Anterior cingulate cortex (tissue), 58 donors: ENCODE data around the gene SMARCA4.

Source experiments
- DNase-seq, 58 donors: peaks; one replicate each; lab custom pipeline; 2025; lab: John Stamatoyannopoulos, UW

Gene SMARCA4

DNA sequence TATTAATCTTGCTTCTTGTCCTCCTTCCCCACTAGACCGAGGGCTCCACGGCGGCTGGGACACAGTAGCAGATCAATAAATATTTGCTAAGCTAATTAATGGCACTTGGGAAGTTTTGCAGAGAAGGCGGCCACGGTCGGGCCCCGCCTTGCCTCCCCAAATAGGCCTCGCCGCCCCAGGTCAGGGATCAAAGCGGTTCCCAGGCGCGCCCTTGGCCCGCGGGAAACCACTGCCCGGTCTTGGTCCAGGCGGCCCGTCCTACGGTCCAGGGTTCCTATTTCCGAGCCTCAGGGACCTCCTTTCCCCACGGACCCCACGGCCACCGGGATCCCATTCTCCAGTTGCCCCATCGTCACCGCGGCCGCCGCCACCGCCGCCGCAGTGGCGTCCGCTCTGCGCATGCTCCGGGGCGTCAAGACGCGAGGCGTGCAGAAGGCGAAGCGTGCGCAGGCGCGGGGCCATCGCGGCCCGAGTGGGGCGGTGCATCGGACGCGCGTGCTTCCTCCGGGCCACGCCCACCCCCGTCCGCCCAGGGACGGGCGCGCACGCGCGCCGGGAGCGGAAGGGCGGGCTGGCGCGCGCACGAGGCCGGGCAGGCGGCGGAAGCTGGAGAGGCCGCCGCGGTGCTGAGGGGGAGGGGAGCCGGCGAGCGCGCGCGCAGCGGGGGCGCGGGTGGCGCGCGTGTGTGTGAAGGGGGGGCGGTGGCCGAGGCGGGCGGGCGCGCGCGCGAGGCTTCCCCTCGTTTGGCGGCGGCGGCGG lies at the start of gene SMARCA4:
SMARCA4 (plus strand) TSS at position 717 of the 759 bp plus-strand sequence. CDS start 23,122 bp downstream, outside the sequence.
- DNase-seq = peak; percentile 51 to 98 (median 91)

DNA sequence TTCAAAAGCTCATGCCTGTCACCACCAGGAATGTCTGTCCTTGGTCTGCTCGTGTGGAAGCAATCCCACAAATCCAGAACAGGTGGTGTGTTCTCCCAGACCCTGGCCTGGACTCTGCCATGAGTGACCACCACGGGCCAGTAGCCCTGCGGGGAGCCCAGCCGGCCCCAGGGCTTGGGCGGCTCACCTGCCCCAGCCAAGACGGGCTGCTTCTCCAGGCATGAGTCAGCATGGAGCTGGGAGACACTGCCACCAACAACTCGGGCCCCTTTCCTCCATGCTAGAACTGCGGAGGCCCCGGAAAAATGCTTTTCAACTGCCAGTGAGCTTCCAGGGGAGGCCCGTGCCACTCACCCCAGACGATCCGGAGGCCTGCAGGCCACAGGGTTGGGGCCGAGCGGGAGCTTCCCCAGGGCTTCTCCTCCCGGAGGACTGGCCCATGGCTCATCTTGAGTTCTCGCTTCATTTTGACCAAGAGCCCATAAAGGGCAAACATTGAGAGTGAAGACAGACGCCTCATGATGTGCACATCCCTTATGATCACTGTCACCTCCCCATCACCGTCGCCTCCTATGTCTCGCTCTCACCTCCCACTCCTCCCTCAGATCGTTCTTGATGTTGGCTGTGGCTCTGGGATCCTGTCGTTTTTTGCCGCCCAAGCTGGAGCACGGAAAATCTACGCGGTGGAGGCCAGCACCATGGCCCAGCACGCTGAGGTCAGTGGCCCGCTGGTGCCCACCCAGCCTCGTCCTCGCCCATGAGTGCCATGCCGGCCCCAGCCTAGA lies 49.1 kb upstream of the SMARCA4 start:
- DNase-seq = no peak

DNA sequence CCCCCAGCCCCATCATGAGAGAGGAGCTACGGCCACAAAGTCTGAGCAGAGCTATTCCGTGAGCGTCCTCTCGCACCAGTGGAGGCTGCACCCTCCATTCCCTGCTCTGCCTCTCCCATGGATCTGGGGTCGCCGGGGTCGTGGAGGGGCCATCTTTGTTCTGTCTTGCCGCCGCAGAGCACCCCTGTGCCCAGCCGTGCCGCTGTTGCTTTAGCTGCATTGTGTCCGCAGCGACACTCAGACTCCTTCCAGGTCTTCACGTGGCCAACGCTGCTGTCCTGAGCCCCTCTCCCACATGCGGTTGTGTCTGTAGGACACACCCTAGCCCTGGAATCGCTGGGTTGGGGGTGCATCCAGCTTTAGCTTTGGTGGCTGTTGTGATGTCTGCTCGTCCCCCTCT lies 48.2 kb upstream of the SMARCA4 start:
- no peak for DNase-seq

DNA sequence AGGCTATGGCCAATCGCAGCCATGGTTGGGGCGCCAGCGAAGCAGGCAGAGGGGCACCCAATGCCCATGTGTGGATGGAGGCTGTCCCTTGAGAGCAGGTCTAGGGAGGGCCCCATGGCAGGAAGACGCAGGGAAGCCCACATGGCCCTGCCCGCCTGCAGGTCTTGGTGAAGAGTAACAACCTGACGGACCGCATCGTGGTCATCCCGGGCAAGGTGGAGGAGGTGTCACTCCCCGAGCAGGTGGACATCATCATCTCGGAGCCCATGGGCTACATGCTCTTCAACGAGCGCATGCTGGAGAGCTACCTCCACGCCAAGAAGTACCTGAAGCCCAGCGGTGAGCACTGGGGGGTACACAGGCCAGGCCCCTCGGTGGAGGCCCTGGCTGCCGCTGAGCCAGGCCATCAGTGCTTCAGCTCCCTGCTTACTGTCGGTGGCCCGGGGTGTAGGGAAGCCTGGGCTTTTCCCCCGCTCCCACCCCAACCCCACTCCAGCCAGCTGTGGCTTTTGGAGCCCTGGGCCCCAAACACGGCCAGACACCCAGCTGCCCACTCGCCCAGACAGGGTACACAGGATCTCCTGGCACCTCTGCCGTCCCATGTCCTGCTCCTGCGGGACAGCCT lies 47.0 kb upstream of the SMARCA4 start:
- DNase-seq = no peak

DNA sequence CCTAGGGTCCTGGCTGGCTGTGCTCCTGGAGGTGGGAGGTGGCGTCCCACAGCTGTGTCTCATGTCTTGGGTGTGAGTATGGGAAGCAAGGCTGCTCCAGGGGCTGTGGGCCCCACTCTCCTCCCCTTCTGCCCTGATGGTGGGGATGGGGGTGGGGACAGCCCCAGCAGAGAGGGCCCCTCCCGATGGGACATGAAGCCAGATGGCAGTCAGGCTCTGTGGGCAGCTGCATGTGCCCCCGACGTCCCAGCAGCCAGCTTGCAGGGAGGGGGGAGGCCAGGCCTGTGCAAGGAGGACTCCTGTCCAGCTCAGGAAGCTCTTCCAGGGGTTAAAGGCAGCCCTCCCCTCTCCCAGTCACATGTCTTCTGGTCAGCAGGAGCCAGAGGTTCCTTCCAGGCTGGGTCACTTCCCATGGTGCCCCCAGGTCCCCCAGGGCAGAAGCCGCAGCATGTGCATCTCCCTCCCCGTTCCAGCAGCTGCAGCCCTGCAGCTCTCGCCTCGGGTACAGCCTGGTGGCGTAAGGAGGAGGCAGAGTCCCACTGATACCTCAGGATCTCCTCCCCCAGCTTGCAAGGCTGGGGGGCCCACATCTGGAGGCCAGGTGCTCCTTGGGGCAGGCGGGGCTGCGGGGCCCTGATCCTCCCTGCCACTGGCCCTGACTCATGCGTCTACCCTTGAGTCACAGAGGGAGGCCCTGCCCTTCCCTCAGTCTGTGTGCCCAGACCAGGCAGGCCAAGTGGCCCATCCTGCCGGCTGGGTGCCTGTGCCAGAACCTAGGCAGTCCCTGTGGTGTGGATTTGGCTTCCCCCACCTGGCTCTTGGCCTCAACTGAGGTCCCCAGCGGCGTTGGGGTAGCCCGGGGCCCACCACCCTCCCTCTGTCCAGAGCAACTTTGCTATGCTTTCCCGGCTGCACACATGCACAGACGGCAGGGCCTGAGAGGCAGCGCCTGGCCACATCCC lies 45.4 kb upstream of the SMARCA4 start:
- no peak for DNase-seq

DNA sequence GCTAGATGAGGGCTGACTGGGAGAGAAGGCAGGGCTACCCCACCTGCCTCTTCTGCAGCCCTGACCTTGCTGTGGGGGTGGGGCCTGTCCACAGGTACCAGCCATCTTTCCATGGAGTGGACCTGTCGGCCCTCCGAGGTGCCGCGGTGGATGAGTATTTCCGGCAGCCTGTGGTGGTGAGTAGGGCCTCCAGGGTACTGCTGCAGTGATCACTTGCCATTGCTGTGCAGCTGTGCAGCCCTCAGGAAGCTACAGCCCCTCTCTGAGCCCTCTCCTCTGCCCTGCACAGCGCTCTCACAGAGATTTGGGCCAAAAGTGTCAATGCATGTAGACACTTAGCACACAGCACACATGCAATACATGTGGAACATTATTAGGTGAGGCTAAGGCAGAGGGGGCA lies 44.2 kb upstream of the SMARCA4 start:
- DNase-seq = no peak

DNA sequence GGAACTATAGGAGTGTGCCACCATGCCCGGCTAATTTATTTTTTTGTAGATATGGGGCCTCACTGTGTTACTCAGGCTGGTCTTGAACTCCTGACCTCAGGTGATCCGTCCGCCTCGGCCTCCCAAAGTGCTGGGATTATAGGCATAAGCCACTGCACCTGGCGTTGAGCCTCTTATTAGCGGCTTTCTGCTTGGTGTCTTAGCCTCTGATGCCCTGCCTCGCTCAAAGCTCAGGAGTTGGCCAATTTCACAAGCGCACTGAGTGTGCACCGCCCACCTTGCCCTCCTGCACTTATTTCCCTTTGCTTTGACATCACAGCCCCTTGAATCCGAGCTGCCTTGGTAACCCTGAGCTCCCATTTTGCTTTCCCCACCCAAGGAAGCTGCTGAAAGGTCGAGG lies 42.5 kb upstream of the SMARCA4 start:
- DNase-seq = no peak

DNA sequence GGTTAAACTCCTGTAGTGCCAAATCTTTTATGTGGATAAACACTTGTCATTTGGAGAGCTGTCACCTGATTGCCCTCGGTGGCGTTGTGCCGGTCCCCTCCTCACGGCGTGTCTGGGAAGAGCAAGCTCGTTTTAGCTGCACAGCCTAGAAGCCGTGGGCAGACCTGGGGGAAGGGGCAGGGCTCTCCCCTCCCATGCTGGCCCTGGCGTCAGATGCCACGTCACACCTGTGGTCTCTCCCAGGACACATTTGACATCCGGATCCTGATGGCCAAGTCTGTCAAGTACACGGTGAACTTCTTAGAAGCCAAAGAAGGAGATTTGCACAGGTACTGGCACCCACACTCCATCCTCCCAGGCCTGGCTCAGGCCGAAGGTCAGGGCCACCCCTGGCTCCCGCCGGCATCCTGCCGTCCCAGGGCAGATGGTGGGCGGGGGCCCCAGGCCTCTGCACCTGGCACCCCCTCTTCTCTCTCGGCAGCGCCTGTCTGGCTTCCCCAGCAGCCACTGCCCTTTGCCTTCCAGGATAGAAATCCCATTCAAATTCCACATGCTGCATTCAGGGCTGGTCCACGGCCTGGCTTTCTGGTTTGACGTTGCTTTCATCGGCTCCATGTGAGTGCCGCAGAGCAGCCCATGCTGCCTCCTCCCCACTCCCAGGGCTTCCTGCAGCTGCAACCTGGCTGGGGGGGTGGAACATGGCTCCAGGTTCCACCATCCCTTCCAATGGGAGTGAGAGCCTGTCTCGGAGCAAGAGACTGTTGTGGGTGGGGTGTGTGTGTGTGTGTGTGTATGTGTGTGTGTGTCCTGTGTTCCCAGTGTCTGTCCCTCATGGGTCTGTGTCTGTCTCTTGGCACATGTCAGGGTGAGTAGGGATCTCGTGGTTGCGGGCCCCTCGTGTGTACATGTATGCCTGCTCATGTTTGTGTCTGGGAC lies 41.2 kb upstream of the SMARCA4 start:
- DNase-seq = peak in 1 of 58 donors; percentile 17

DNA sequence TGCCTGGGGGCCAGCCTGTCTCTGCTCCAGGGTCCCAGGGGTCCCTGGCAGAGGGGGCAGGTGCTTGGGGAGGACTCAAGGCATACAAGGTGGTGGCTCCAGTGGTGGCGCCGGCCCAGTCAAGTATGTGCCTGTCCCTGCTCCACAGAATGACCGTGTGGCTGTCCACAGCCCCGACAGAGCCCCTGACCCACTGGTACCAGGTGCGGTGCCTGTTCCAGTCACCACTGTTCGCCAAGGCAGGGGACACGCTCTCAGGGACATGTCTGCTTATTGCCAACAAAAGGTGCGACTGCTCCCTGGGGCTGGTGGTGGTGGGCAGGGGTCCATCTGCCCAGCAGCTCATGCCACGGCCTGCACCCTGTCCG lies 40.6 kb upstream of the SMARCA4 start:
- DNase-seq = no peak

DNA sequence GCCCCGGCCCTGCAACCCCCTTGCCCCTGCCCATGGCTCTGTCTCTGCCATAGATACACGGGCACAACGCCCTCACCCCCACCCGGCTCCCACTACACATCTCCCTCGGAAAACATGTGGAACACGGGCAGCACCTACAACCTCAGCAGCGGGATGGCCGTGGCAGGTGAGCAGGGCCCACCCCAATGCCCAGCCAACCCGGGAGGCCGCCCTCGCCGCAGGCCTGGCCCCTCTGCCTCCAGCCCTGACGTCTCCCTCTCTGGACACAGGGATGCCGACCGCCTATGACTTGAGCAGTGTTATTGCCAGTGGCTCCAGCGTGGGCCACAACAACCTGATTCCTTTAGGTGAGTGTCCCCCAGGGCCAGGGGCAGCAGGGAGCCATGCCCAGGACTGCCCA lies 40.0 kb upstream of the SMARCA4 start:
- DNase-seq = peak in 1 of 58 donors; percentile 52

DNA sequence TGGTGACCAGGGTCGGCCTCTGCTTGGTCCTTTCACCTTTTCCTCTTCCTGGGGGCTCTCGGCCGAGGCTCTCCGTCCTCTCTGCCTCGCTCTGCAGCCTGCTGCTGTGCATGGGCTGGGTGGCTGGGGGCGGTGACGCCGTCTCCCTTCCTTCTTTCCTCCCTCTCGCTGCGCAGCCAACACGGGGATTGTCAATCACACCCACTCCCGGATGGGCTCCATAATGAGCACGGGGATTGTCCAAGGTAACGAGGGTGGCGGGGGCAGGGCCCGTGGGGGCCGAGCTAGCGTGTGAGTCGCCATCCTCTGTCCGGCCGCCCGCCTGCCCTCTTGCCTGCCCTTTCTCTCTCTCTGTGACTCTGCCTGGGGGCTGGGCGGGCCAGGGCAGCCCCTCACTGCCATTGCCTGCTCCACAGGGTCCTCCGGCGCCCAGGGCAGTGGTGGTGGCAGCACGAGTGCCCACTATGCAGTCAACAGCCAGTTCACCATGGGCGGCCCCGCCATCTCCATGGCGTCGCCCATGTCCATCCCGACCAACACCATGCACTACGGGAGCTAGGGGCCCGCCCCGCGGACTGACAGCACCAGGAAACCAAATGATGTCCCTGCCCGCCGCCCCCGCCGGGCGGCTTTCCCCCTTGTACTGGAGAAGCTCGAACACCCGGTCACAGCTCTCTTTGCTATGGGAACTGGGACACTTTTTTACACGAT lies 39.5 kb upstream of the SMARCA4 start:
- DNase-seq = peak in 15 of 58 donors; percentile 7 to 58 (median 23)

DNA sequence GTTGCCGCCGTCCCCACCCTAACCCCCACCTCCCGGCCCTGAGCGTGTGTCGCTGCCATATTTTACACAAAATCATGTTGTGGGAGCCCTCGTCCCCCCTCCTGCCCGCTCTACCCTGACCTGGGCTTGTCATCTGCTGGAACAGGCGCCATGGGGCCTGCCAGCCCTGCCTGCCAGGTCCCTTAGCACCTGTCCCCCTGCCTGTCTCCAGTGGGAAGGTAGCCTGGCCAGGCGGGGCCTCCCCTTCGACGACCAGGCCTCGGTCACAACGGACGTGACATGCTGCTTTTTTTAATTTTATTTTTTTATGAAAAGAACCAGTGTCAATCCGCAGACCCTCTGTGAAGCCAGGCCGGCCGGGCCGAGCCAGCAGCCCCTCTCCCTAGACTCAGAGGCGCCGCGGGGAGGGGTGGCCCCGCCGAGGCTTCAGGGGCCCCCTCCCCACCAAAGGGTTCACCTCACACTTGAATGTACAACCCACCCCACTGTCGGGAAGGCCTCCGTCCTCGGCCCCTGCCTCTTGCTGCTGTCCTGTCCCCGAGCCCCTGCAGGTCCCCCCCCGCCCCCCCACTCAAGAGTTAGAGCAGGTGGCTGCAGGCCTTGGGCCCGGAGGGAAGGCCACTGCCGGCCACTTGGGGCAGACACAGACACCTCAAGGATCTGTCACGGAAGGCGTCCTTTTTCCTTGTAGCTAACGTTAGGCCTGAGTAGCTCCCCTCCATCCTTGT lies 38.8 kb upstream of the SMARCA4 start:
- no peak for DNase-seq

DNA sequence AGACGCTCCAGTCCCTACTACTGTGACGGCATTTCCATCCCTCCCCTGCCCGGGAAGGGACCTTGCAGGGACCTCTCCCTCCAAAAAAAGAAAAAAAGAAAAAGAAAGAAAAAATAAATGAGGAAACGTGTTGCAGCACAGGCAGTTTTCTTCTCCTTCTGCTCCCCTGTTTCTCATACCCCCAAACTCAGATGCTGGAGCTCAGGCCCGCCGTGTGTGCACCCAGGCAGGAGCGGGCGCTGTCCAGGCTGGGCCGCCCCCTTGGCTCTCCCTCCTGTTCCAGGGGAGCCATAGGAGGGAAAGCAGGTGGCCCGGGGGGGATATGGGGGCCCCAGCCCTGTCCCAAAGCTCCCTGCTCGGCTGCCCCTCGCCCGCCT lies 38.2 kb upstream of the SMARCA4 start:
- no peak for DNase-seq

DNA sequence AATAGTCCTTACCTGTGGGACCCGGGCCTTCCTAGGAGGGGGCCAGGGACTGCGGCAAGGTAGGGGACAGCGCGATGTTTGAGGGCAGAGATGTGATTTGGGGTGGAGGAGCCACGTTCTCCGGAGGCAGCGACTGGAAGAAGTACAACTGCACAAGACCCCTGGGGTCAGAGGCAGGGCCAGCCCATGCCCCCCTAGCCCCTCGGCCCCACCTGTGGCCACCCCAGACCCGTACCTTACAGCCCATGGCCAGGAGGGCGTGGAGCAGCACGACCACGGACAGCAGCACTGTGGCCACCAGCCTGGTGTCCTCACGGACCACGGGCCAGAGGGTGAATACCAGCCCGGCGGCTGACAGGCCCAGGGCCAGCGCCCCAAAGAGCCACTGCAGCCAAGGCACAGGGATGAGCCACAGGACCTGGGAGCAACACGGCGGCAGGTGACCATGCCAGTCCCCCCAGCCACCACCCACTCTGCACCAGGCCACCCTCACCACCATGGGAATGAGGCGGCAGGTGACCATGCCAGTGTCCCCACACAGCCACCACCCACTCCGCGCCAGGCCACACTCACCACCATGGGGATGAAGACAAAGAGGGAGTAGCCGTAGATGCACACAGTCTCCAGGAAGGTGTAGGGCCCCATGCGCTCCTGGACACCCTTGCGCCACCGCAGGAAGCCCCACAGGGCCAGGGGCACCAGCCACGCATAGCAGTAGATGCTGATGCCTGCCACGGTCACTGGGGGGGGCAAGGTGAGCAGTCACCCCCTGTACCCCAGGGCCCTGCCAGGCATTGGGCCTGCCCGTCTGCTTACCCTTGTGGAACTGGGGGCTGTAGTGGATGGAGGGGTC lies 37.3 kb upstream of the SMARCA4 start:
- DNase-seq = no peak

DNA sequence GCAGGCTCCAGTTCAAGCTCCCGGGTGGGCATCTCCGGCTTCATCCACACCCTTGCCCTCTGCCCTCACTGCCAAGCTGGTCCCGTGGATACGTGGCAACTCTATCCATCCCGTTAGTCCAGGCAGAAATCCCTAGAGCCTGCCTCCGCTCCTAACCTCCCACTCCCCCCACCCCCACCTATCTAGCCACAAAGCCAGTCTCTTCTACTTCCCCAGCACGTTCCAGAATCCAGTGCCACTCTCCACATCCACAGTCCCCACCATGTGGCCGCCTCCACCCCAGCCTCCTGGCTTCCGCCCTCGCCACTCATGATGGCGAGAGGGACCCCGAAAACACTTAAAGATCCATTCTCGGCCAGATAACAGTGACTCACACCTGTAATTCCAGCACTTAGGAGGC lies 36.2 kb upstream of the SMARCA4 start:
- DNase-seq = no peak

DNA sequence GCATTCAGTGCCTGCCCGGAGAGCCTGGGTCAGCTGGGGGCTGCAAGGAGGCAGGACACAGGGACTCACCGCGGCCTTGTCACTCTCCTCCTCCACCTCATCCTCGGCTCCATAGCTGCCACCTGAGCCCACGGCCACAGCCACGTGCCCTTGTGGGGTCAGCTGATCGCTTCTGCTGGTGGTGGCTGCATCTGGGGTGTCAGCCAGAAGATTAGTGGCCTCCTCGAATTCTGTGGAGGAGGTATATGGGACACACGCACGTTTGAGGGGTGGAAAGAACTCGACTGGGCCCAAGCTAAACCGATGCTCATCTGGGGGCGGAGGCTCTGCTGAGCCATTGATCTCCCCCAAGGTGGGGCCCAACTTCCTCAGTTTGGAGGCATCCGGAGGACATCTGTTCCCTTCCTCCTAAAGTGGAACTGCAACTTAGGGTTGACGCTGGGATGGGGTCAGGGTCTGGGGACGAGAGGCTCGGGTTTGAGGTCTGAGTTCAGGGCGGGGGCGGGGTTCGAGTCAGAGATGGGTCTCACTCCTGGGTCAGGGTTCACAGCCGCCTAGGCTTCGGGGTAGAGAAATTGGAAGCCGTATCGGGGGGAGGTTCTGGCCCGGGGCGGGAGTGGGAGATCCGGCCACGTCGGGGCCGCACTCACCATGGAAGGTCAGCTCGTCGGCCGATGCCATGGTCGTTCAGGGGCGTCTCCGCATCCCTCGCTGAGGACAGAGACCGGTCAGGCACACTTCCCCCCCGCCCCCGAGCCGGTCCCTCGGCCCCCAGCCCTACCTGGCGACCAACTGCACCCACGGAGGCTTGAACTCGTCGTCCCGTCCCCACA lies 32.9 kb upstream of the SMARCA4 start:
- peak in 2 of 58 donors; percentile 5 to 27 for DNase-seq
